ENCODE data around the gene NTM. TPM values are rescaled to one million over a fixed set of nuclear protein-coding genes. Genes with fewer than 3 reads are reported as not detected.
A peak's percentile ranks its signal among the peaks of the same experiment; 100 is the strongest.

Gene NTM
- total RNA-seq, 1 donor from 2014 or later, result 4.3 TPM

- peaks cover 36% of the 10 kb centered on the region for H3K27me3 Mint-ChIP-seq
- H3K9me3 Mint-ChIP-seq (ENCODE audit: low read depth), result no peaks in the 10 kb centered on the region
Observed at GRCh38 chr11:132174362-132175255, 804.2 kb downstream of the NTM start.

GRCh38 chr11:132177106-132177505 lies 806.7 kb downstream of the NTM start:
- H3K36me3 Mint-ChIP-seq (ENCODE audit: insufficient read depth), result no peaks in the 10 kb centered on the region
- peaks cover 42% of the 10 kb centered on the region for H3K27me3 Mint-ChIP-seq
- H3K9me3 Mint-ChIP-seq (ENCODE audit: low read depth), result no peaks in the 10 kb centered on the region
- H3K27ac Mint-ChIP-seq, result no peak overlapping the region
- no peak overlapping the region for H3K4me3 Mint-ChIP-seq (ENCODE audit: low read depth)
- peak; percentile 23 for DNase-seq (ENCODE audit: low spot score, unreplicated experiment)
- no peaks in the 10 kb centered on the region for H3K4me1 Mint-ChIP-seq (ENCODE audit: low read depth)
- no peak for TF ChIP-seq CTCF (IDR thresholded peaks at IDR 0.05; ENCODE audit: unreplicated experiment)

More at GRCh38 chr11:132174362-132175255, 804.2 kb downstream of the NTM start:
- no peak for TF ChIP-seq CTCF (IDR thresholded peaks at IDR 0.05; ENCODE audit: unreplicated experiment)
- DNase-seq (ENCODE audit: low spot score, unreplicated experiment), result no peak
- Mint-ChIP-seq H3K4me1 (ENCODE audit: low read depth) (no peaks in the 10 kb centered on the region), H3K4me3 (ENCODE audit: low read depth) (no peak overlapping the region), H3K36me3 (ENCODE audit: insufficient read depth) (no peaks in the 10 kb centered on the region), H3K27ac (no peak overlapping the region)

GRCh38 chr11:132184079-132184478 lies 813.7 kb downstream of the NTM start:
- Mint-ChIP-seq H3K27me3 (peaks cover 57% of the 10 kb centered on the region), H3K27ac (no peak overlapping the region), H3K9me3 (ENCODE audit: low read depth) (no peaks in the 10 kb centered on the region), H3K4me1 (ENCODE audit: low read depth) (no peaks in the 10 kb centered on the region), H3K4me3 (ENCODE audit: low read depth) (no peak overlapping the region), H3K36me3 (ENCODE audit: insufficient read depth) (no peaks in the 10 kb centered on the region)
- no peak for TF ChIP-seq CTCF (IDR thresholded peaks at IDR 0.05; ENCODE audit: unreplicated experiment)
- no peak for DNase-seq (ENCODE audit: low spot score, unreplicated experiment)

- H3K4me3 Mint-ChIP-seq (ENCODE audit: low read depth), result no peak overlapping the region
- no peak for DNase-seq (ENCODE audit: low spot score, unreplicated experiment)
- peaks cover 52% of the 10 kb centered on the region for H3K27me3 Mint-ChIP-seq
- H3K9me3 Mint-ChIP-seq (ENCODE audit: low read depth), result no peaks in the 10 kb centered on the region
- no peaks in the 10 kb centered on the region for H3K4me1 Mint-ChIP-seq (ENCODE audit: low read depth)
- H3K27ac Mint-ChIP-seq, result no peak overlapping the region
- TF ChIP-seq CTCF (IDR thresholded peaks at IDR 0.05; ENCODE audit: unreplicated experiment), result no peak
- H3K36me3 Mint-ChIP-seq (ENCODE audit: insufficient read depth), result no peaks in the 10 kb centered on the region
Observed at GRCh38 chr11:132185726-132186592, 815.5 kb downstream of the NTM start.

- H3K27me3 Mint-ChIP-seq, result peaks cover 49% of the 10 kb centered on the region
- no peaks in the 10 kb centered on the region for H3K36me3 Mint-ChIP-seq (ENCODE audit: insufficient read depth)
- H3K9me3 Mint-ChIP-seq (ENCODE audit: low read depth), result no peaks in the 10 kb centered on the region
- no peaks in the 10 kb centered on the region for H3K4me1 Mint-ChIP-seq (ENCODE audit: low read depth)
- H3K27ac Mint-ChIP-seq, result no peak overlapping the region
- H3K4me3 Mint-ChIP-seq (ENCODE audit: low read depth), result no peak overlapping the region
- no peak for DNase-seq (ENCODE audit: low spot score, unreplicated experiment)
- TF ChIP-seq CTCF (IDR thresholded peaks at IDR 0.05; ENCODE audit: unreplicated experiment), result peak; percentile 49
Observed at GRCh38 chr11:132186699-132187098, 816.3 kb downstream of the NTM start.
